OCI-LY7 (cell line): ENCODE measurements around the gene IFNGR2. TPM values are rescaled to one million over a fixed set of nuclear protein-coding genes. Genes with fewer than 3 reads are reported as not detected.

Experiments used
- BruUV-seq: library from RNA; stranded (reverse); fragments of 400-500 nt; replicated peaks from 2 replicates; lab custom pipeline; 2021; lab: Mats Ljungman, UMichigan
- CTCF ChIA-PET: fragments of 300-600 bp; sonication (Branson Sonifier 250); formaldehyde crosslinking; loops from one replicate; lab custom pipeline; 2022; ENCODE audit warnings: antibody characterized with exemption; ENCODE audit not compliant: unreplicated experiment; lab: Charles Lee
- POLR2A ChIA-PET: fragments of 300-600 bp; sonication (Branson Sonifier 250); formaldehyde crosslinking; loops from one replicate; lab custom pipeline; 2022; ENCODE audit warnings: antibody characterized with exemption; lab: Charles Lee
- DNase-seq: peaks from one replicate; pipeline ENCODE4 v3.0.0-alpha.2; 2015; ENCODE audit warnings: low spot score
- H2AFZ ChIP-seq: fragments of 200-600 bp; sonication (generic), shearing (Covaris generic); 2 replicates; pipeline ENCODE4 v1.6.1; 2014; ENCODE audit warnings: mild to moderate bottlenecking, antibody characterized with exemption, low read length, moderate library complexity
- H3K27ac ChIP-seq: fragments of 200-600 bp; sonication (generic); 2 replicates; pipeline ENCODE4 v1.5.1; 2014; ENCODE audit warnings: mixed run types, low read depth, mild to moderate bottlenecking, moderate library complexity, low read length, inconsistent platforms; ENCODE audit not compliant: poor library complexity, severe bottlenecking
- H3K36me3 ChIP-seq: fragments of 200-600 bp; sonication (generic); 2 replicates; pipeline ENCODE4 v1.6.1; 2014; ENCODE audit warnings: mild to moderate bottlenecking, antibody characterized with exemption, low read length, moderate library complexity, mixed read lengths; ENCODE audit not compliant: insufficient read depth
- H3K4me1 ChIP-seq: fragments of 200-600 bp; sonication (generic); 2 replicates; pipeline ENCODE4 v1.5.1; 2014; ENCODE audit warnings: mild to moderate bottlenecking, low read length; ENCODE audit not compliant: insufficient read depth, poor library complexity, severe bottlenecking
- H3K4me2 ChIP-seq: fragments of 200-600 bp; sonication (generic); 2 replicates; pipeline ENCODE4 v1.6.1; 2014; ENCODE audit warnings: mild to moderate bottlenecking, low read length
- H3K4me3 ChIP-seq: fragments of 200-600 bp; sonication (generic); 2 replicates; pipeline ENCODE4 v1.5.1; 2014; ENCODE audit warnings: mild to moderate bottlenecking, low read depth, low read length; ENCODE audit not compliant: poor library complexity, severe bottlenecking
- H3K79me2 ChIP-seq: fragments of 200-600 bp; sonication (generic); 2 replicates; pipeline ENCODE4 v1.6.1; 2016; ENCODE audit warnings: low read depth, mild to moderate bottlenecking, low read length, moderate library complexity, mixed read lengths; ENCODE audit not compliant: insufficient read depth
- H3K9me2 ChIP-seq: fragments of 200-600 bp; sonication (generic); 2 replicates; pipeline ENCODE4 v1.6.1; 2016; ENCODE audit warnings: mild to moderate bottlenecking, low read length, mixed read lengths; ENCODE audit not compliant: insufficient read depth
- H3K9me3 ChIP-seq: fragments of 200-600 bp; sonication (generic); 2 replicates; pipeline ENCODE4 v1.6.1; 2014; ENCODE audit warnings: mild to moderate bottlenecking, mixed run types, low read length, mixed read lengths
- H4K20me1 ChIP-seq: fragments of 200-600 bp; sonication (generic); 2 replicates; pipeline ENCODE4 v1.6.1; 2014; ENCODE audit warnings: mild to moderate bottlenecking, antibody characterized with exemption, low read length, moderate library complexity, mixed read lengths; ENCODE audit not compliant: insufficient read depth
- CTCF ChIP-seq: fragments of 200-600 bp; sonication (generic); conservative IDR thresholded peaks from 2 replicates; pipeline ENCODE4 v1.5.1; 2014; ENCODE audit warnings: mild to moderate bottlenecking, antibody characterized with exemption, low read length, moderate library complexity, mixed read lengths
- EZH2phosphoT487 ChIP-seq: fragments of 200-600 bp; sonication (generic); IDR thresholded peaks from 2 replicates; pipeline ENCODE4 v1.6.1; 2018; ENCODE audit warnings: low read depth, borderline replicate concordance, mild to moderate bottlenecking, mixed run types, antibody characterized with exemption, low read length, moderate library complexity, mixed read lengths
- intact Hi-C: fragments of 100-400 bp; cut with micrococcal nuclease; formaldehyde crosslinking; loops from one replicate; pipeline ENCODE4 v1.10.0; 2022; ENCODE audit not compliant: unreplicated experiment
- total RNA-seq, 2 experiments: library from RNA; depleted of rRNA in 1 of 2; stranded (reverse); fragments of >200 nt in 1 of 2; shearing (Covaris generic) in 1 of 2; gene quantifications; 2 replicates each; pipeline ENCODE4 v1.2.3, GENCODE V29; 2014 to 2022

IFNGR2 gene
- total RNA-seq, 2 experiments from 2014 or later, result 70.2 to 86.9 TPM

DNA sequence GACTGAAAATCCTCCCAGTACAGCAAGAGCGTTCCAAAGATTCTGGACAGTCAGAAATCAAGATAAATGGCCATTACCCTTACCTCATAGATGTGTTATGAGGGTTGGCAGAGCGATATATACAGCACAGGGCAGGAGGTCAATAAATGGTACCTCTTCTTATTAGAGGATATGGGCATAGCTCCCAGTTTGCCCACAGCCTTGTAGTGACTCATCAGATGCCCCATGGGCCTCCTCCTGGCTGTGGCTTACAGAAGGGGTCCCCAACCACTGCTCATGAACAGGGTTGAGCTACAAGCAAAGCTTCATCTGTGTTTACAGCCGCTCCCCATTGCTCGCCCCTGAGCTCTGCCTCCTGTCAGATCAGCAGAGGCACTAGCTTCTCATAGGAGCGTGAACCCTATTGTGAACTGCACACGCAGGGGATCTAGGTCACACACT is 7.3 kb upstream of the IFNGR2 start:
- Histone ChIP-seq H3K4me3 (no peak overlapping the region), H3K27ac (no peak overlapping the region), H4K20me1 (no peaks in the 10 kb centered on the region), H3K79me2 (no peaks in the 10 kb centered on the region), H3K4me1 (peaks cover 41% of the 10 kb centered on the region), H2AFZ (peak overlapping the region; percentile 94; the same call in 1 of the 2 replicates), H3K36me3 (no peaks in the 10 kb centered on the region), H3K9me3 (no peaks in the 10 kb centered on the region), H3K9me2 (no peaks in the 10 kb centered on the region), H3K4me2 (peak overlapping the region; percentile 49; the same call in 1 of the 2 replicates)
- intact Hi-C loops, result no loop called here
- TF ChIP-seq CTCF (no peak), EZH2phosphoT487 (no peak)
- CTCF ChIA-PET, result no interaction called here
- POLR2A ChIA-PET, result interaction anchor here (0.5 to 2.4 kb wide), 6 partner anchors 9 to 45 kb away, joined by 3 to 13 read pairs (median 3); no protein-coding TSS in a partner anchor
- no peak for DNase-seq
- no TSS peak for BruUV-seq

GRCh38 chr21:33396436-33396835 is 6.8 kb upstream of the IFNGR2 start:
- CTCF ChIA-PET, result no interaction called here
- no peak for DNase-seq
- no peaks in the 10 kb centered on the region for H3K9me3 ChIP-seq
- no peak overlapping the region for H3K4me2 ChIP-seq
- intact Hi-C loops, result no loop called here
- POLR2A ChIA-PET, result interaction anchor here (0.5 to 2.4 kb wide), 6 partner anchors 8 to 1889 kb away, joined by 3 to 13 read pairs (median 4); no protein-coding TSS in a partner anchor
- H3K4me3 ChIP-seq, result no peak overlapping the region
- TF ChIP-seq CTCF (no peak), EZH2phosphoT487 (no peak)
- H3K36me3 ChIP-seq, result no peaks in the 10 kb centered on the region
- no peaks in the 10 kb centered on the region for H3K79me2 ChIP-seq
- H4K20me1 ChIP-seq, result no peaks in the 10 kb centered on the region
- H3K4me1 ChIP-seq, result peaks cover 41% of the 10 kb centered on the region
- no peak overlapping the region for H3K27ac ChIP-seq
- H2AFZ ChIP-seq, result no peak overlapping the region
- H3K9me2 ChIP-seq, result no peaks in the 10 kb centered on the region
- no TSS peak for BruUV-seq

GRCh38 chr21:33396951-33397350 is 6.3 kb upstream of the IFNGR2 start:
- peaks cover 44% of the 10 kb centered on the region for H3K4me1 ChIP-seq
- H3K9me2 ChIP-seq, result no peaks in the 10 kb centered on the region
- H3K9me3 ChIP-seq, result no peaks in the 10 kb centered on the region
- no peaks in the 10 kb centered on the region for H4K20me1 ChIP-seq
- ChIA-PET POLR2A (interaction anchor here (1.0 to 2.4 kb wide), 2 partner anchors 10 to 16 kb away, joined by 3 to 13 read pairs; no protein-coding TSS in a partner anchor), CTCF (no interaction called here)
- DNase-seq, result no peak
- H3K79me2 ChIP-seq, result no peaks in the 10 kb centered on the region
- no peak overlapping the region for H3K4me2 ChIP-seq
- intact Hi-C loops, result no loop called here
- BruUV-seq, result no TSS peak
- no peak overlapping the region for H2AFZ ChIP-seq
- TF ChIP-seq CTCF (no peak), EZH2phosphoT487 (no peak)
- H3K4me3 ChIP-seq, result no peak overlapping the region
- no peak overlapping the region for H3K27ac ChIP-seq
- no peaks in the 10 kb centered on the region for H3K36me3 ChIP-seq
